HFFc6 (cell line): Measurements from ENCODE around the gene GPR148. TPM values are rescaled to one million over a fixed set of nuclear protein-coding genes. Genes with fewer than 3 reads are reported as not detected.

ENCODE experiments used
- DNase-seq: peaks from one replicate; pipeline ENCODE4 v3.0.0-alpha.2; 2018
- H3K27ac Mint-ChIP-seq: 2 replicates; pipeline ENCODE4 v1.8.0; 2020; ENCODE audit warnings: mild to moderate bottlenecking, mixed read lengths
- H3K27me3 Mint-ChIP-seq: 2 replicates; pipeline ENCODE4 v1.8.0; 2021; ENCODE audit warnings: mild to moderate bottlenecking, moderate library complexity, mixed read lengths; ENCODE audit not compliant: insufficient read depth
- H3K36me3 Mint-ChIP-seq: 2 replicates; pipeline ENCODE4 v1.8.0; 2021; ENCODE audit warnings: low read depth, mixed read lengths
- H3K4me1 Mint-ChIP-seq: 2 replicates; pipeline ENCODE4 v1.8.0; 2020; ENCODE audit warnings: low read depth, mixed read lengths
- H3K4me3 Mint-ChIP-seq: 2 replicates; pipeline ENCODE4 v1.8.0; 2020; ENCODE audit warnings: mild to moderate bottlenecking, moderate library complexity, mixed read lengths
- H3K9me3 Mint-ChIP-seq: 2 replicates; pipeline ENCODE4 v1.8.0; 2020; ENCODE audit warnings: mild to moderate bottlenecking, mixed read lengths
- total RNA-seq, 6 experiments: library from RNA; stranded (reverse); fragmentation: NEBNext Ultra II Directional; extraction: Animal tissue kit (Norgen Biotek cat#: 25700); gene quantifications; 2 replicates in 1 of 6; 3 replicates in 5 of 6; pipeline ENCODE4 v1.2.3, GENCODE V29; 2021
- TF ChIP-seq, protein P1 (sequence below): fragments of 200-600 bp; sonication (generic); IDR thresholded peaks from 2 replicates; pipeline ENCODE4 v1.5.0; 2021; ENCODE audit warnings: antibody characterized with exemption, mild to moderate bottlenecking

GPR148 gene
- total RNA-seq, 6 experiments from 2014 or later = not detected

- DNase-seq = no peak
- Mint-ChIP-seq H3K36me3 (no peaks in the 10 kb centered on the region), H3K27me3 (peaks cover 9% of the 10 kb centered on the region), H3K27ac (no peak overlapping the region), H3K9me3 (peaks cover 22% of the 10 kb centered on the region), H3K4me1 (no peaks in the 10 kb centered on the region), H3K4me3 (no peak overlapping the region)
- TF ChIP-seq, protein P1, sequence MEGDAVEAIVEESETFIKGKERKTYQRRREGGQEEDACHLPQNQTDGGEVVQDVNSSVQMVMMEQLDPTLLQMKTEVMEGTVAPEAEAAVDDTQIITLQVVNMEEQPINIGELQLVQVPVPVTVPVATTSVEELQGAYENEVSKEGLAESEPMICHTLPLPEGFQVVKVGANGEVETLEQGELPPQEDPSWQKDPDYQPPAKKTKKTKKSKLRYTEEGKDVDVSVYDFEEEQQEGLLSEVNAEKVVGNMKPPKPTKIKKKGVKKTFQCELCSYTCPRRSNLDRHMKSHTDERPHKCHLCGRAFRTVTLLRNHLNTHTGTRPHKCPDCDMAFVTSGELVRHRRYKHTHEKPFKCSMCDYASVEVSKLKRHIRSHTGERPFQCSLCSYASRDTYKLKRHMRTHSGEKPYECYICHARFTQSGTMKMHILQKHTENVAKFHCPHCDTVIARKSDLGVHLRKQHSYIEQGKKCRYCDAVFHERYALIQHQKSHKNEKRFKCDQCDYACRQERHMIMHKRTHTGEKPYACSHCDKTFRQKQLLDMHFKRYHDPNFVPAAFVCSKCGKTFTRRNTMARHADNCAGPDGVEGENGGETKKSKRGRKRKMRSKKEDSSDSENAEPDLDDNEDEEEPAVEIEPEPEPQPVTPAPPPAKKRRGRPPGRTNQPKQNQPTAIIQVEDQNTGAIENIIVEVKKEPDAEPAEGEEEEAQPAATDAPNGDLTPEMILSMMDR = no peak
These were observed 27.4 kb downstream of the GPR148 start for GRCh38 chr2:130756053-130756873.

DNA sequence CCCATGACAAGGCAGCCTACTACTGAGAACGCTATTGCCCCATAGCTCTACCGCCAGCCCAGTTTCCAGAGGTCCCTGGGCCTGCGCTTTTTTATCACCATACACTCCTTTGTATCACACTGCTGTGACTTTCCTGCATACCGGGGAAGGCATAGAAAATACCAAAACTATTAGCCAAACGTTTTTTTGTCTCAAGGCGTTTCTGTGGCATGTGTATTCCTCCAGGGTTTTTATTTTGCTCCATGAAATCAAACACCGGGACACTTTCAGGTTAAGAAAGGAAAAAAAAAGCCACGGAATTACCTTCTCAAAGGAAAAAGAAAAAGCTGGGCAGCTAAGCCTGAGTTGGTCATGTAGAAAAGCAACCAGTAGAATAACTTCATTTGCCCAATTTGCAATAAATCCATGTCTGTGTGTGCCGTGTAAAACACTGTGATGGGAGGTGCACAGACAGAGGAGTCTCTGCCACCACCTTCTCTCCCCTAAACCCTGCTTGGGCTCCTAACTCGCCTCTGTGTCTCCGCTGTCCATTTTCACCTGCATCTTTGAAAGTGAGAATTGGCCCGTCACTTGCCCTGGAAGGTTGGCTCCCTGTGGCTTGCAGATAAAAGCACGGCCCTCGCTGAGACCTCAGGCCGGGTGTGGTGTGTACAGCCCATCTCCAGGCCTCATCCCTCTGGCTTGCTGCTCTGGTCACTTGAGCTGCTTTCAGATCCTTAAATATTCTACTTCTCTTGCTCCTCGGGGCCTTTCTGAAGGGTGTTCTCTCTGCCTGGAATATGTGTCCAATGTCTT lies 28.2 kb downstream of the GPR148 start:
- DNase-seq = no peak
- Mint-ChIP-seq H3K4me3 (no peak overlapping the region), H3K27ac (no peak overlapping the region), H3K27me3 (peaks cover 9% of the 10 kb centered on the region), H3K9me3 (peaks cover 26% of the 10 kb centered on the region), H3K36me3 (no peaks in the 10 kb centered on the region), H3K4me1 (no peaks in the 10 kb centered on the region)
- TF ChIP-seq, protein P1 = no peak

- no peak overlapping the region for H3K27ac Mint-ChIP-seq
- peaks cover 4% of the 10 kb centered on the region for H3K27me3 Mint-ChIP-seq
- H3K36me3 Mint-ChIP-seq = no peaks in the 10 kb centered on the region
- H3K9me3 Mint-ChIP-seq = peaks cover 25% of the 10 kb centered on the region
- TF ChIP-seq, protein P1 = no peak
- no peak overlapping the region for H3K4me3 Mint-ChIP-seq
- DNase-seq = no peak
- no peaks in the 10 kb centered on the region for H3K4me1 Mint-ChIP-seq
These were observed 31.3 kb downstream of the GPR148 start for GRCh38 chr2:130759906-130760753.

DNA sequence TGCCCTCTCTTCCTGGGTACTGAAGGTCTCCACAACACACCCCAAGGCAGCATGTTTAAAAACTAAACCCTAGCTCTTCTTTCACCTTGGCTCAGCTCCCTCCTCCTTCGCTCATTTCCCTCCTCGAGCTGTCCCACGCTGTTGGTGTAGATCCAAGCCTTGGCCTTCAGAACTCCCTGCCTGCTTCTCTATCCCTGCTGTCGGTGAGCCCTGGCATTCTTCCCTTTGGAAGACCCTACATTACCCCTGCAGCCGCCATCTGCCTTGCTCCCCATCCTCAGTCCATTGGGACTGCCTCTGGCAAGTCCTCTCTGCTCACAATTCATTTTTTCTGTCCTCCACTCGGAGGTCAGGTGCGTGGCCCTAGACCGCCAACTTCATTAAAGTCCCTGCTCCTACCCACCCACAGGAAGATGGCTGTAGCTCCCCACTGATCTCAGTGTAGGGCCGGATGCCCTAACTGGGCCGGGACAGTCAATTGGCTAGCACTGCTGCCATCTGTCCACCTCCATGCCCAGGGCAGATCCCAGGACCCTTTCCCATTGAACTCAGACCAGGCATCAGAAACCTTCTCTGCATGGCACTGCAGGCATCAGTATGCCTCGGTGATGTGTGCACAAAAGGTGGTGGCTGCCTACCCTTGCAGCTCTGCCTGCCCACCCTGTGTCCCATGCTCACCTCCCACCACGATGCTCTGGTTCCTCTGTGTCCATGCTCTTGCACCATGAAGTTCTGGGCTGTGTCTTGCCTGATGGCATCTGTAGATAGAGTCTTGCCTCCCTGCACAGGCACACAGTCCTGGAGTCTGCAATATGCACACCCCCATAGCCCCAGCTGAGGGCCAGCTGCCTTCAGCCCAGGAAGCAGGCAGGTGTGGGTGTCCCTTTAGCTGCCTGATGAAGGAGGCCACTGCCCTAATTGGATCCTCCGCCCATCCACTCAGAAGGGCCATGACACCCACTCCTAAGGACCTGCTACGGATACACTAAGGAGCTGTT lies 32.2 kb downstream of the GPR148 start:
- Mint-ChIP-seq H3K4me1 (no peaks in the 10 kb centered on the region), H3K9me3 (peaks cover 25% of the 10 kb centered on the region), H3K27ac (no peak overlapping the region), H3K4me3 (no peak overlapping the region), H3K27me3 (peaks cover 4% of the 10 kb centered on the region), H3K36me3 (no peaks in the 10 kb centered on the region)
- no peak for DNase-seq
- TF ChIP-seq, protein P1 = no peak
